Upper lobe of left lung (tissue), 4 donors: ENCODE results near the gene NCAPD2.

Experiments
- CTCF ChIP-seq, 6 experiments: fragments of 450-650 bp in 4 of 6; fragments of 200-600 bp in 2 of 6; sonication (generic) in 2 of 6; IDR thresholded peaks; one replicate each; pipeline ENCODE4 v1.5.1; 2016 to 2019; ENCODE audit warnings: antibody characterized with exemption in 6 of 6
- POLR2AphosphoS5 ChIP-seq, 2 donors: sonication (generic); formaldehyde crosslinking; IDR thresholded peaks; one replicate each; pipeline ENCODE4 v1.5.1; 2017; ENCODE audit warnings: antibody characterized with exemption in 2 of 2

- TF ChIP-seq POLR2AphosphoS5 (IDR thresholded peaks at IDR 0.05) = no peak
- peak; percentile 78 to 92 (median 86) for TF ChIP-seq CTCF (IDR thresholded peaks at IDR 0.05)
Observed at GRCh38 chr12:6465467-6466183, 28.3 kb upstream of the NCAPD2 start.
